HG02678 (cell line): ENCODE measurements around the gene ZCCHC24.
A peak's percentile ranks its signal among the peaks of the same experiment; 100 is the strongest.
"Not testable (repeated sequence)": the region's sequence is repeated elsewhere in the genome, so short reads cannot be mapped to it uniquely, and the experiment has no call there.

ENCODE experiments used
- ATAC-seq: cut with Tn5 transposase; IDR thresholded peaks from one replicate; pipeline ENCODE4 v1.9.1; 2021; ENCODE audit warnings: mild to moderate bottlenecking, moderate library complexity; ENCODE audit not compliant: unreplicated experiment

Gene ZCCHC24

DNA sequence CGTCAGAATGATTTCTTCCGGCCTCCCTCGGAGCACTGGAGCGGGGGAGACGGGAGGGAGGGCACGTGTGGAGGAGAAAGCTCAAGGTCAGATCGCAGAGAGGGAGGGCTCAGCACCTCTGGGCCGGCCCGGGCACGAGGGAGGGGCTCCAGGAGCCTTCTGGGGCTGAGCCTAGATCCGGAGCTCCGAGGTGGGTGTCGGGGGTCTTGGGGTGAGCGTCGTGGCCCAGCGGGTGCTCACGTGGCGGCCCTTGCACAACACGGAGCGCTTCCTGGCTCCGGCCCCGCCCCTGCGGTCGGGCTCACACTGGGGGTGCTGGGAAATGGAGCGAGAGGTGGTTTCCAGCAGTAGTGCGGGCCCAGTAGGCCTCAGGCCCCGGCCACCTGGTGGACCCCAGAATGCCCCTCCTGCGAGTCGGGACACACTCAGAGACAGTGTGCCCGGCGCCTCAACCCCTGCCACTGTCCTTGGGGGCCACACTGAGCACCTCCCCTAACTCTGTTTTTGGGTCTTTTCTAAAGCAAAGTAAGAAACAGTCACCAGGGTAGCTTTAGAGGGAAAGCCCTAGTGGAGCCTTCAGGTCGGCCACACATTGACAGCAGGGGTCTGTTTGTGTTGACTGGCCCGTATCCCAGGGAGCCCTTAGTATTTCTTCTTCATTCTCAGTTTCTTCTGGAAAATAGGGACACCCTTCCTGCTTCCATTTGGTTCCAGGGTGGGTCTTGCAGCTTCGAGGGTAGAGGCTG, 97.4 kb downstream of the ZCCHC24 start:
- peak; percentile 75 for ATAC-seq

DNA sequence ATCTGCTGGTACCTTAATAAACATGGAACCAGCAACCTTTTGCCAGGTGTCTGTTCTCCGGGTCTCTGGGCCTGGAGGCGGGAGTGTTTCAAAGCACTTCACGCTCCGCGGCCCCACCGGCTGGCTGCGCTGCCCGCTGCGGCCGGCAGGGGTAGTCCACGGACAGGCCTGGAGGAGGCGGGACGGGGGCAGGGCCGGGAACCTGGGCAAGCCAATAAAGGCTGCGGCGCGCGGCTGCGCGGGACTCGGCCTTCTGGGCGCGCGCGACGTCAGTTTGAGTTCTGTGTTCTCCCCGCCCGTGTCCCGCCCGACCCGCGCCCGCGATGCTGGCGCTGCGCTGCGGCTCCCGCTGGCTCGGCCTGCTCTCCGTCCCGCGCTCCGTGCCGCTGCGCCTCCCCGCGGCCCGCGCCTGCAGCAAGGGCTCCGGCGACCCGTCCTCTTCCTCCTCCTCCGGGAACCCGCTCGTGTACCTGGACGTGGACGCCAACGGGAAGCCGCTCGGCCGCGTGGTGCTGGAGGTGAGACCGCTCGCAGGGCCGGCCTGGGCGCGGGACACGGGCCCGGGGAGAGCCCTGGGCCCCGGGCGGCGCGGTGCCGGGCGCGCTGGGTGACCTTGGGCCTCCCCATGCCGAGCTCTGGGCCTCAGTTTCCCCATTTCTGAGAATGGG, 98.1 kb downstream of the ZCCHC24 start, which contains the start of gene PPIF:
TSS of gene PPIF (plus strand) at position 244 of the 668 bp plus-strand sequence. CDS start at position 324, 80 bp downstream.
- ATAC-seq = peak; percentile 81

DNA sequence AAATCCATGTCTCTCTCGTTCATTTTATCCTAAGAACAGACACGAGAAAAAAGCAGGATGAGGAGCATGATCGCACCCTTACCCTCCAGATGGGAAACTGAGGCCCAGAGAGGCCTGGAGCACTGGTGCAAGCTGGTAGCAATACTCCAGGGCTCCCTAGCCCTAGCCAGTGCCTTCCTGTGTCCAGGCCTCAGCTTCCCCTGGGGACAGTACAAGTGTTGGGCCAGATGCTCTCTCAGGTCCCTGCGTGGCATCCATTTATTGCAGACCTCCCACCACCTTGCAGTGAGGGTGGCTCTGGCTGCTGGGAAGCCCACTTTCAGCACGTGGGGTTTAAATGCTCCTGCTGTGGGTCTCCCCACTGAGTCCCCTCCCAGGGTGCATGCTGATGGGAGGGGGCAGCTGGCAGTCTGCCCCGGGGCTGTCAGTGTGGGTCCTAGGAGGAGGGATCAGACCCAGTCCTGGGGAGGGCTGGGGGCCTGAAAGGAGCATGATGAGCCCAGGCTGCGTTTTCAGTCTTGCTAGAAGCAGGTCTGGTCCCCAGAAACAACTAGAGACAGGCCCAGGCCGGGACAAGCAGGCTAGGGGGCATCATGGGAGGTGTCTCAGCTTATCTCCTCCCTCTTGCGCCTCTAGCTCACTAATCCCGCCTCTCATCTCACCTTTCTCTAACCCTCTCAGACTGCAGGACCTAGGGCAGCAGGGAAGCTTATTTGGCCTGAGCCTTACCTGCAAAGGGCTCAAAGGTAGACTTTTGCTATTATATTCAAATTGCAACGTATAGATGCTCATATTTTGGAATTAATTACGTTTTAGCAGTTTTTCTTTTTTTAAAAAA, 98.8 kb downstream of the ZCCHC24 start:
- no peak for ATAC-seq

DNA sequence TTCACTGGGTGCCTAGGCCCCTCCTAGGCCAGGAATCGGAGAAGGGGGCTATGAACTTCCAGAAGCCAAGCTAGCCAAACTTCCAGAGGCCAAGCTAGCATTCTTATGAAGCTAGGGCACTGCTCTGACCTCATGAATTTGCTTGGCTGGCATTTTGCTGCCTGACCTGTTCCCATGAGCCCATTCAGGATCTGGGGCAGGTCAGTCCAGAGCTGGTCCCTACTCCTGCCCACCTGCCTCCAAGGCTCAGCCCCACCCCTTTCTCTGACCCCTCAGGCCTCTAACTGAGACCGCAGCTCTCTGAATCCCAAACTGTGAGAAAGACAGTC, 99.4 kb downstream of the ZCCHC24 start:
- ATAC-seq = no peak

DNA sequence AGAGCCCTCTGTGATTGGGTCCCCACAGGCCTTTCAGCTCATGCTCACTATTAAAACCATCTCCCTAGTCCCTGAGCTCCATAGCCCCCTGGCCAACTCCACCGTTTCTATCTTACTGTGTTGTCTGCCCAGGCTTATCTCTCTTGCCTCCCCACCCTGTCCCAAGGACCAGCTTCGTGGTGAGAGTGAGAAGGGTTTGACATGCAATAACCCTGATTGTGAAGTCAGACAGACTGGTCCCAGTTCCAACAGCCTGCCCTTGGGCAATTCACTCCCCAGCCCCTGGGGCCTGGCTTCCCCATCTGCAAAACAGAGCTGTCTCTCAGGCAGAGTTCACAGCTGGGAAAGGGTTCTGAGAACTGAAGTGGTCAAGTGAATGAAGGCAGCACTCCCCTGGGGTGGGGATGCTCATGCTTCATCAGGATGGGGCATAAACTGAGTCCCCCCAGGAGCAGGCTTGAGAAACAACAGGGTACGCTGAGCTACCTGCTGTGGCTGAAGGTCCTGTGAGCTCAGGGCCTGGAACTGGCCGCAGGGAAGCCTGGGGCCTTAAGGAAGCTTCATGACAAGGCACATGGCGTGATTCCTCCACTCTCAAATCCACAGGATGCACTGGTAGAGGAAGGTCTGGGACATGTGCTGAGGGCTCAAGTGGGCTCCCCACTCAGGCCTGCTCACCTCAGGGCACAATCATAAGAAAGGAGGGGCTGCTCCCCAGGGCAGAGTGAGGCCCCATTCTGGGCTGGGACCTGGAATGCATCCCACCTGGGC, 100.0 kb downstream of the ZCCHC24 start:
- ATAC-seq = no peak

DNA sequence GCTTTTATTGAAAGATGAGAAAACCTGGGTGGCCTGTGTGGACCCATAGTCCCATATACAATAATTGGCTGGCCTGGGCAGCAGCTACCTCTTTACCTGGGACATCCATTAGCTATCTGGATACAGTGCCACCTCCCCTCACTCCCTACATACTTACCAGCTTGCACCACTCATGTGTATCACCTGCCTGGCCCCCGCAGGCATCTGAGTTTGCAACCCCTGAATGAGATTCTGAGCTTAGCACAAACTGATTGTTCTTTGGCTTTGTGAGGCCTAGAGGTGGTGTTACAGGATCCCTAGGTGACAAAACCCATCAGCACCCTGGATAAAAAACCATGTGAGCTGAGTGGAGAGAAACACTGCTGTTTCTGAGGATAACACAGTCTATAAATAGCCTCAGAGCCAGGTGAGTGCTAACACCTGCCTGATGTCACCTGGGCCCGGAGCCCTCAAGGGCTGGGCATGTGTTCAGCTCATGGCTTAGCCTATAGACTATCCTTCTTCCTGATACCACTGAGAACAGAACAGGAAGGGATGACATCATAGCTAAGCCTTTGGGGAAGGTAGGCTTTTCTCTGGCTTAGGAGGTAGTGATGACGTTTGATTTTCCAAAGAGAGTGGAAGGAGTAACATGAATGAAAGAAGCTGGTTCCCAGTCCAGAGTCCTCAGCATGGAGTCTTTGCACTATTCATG, 100.8 kb downstream of the ZCCHC24 start:
- ATAC-seq = no peak

DNA sequence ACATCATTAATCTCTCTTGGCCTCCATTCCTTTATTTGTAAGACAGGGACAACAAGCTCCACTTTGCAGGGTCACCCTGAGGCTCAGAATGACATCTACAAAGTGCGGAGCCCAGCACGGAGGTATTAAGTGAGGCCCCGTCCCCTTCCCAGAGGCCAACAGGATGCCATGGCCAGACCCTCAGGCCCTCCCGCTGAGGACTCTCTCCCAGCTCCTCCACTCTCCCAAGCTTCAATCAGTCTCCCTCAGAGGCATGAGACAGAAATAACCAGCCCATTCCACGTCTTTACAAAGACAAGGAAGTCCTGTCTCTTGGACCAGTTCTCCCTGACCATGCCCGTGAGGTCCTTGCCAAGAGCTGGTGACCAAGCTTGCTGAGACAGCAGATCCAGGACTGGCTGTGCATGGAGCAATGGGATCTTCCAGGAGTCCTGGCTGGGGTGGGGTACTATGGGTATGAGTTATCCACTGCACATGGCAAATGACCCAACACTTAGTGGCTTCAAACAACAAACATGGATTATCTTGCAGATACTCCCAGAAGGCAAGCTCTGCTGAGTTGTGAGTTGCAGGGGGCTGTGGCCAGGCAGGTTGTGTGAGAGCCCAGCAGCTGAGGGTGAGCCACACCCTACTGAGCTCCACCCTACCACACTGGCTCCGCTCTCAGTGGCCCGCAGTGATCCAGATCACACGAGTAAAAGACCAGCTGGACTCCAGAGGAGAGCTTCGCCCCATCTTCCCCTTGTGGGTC, 102.4 kb downstream of the ZCCHC24 start:
- no peak for ATAC-seq

DNA sequence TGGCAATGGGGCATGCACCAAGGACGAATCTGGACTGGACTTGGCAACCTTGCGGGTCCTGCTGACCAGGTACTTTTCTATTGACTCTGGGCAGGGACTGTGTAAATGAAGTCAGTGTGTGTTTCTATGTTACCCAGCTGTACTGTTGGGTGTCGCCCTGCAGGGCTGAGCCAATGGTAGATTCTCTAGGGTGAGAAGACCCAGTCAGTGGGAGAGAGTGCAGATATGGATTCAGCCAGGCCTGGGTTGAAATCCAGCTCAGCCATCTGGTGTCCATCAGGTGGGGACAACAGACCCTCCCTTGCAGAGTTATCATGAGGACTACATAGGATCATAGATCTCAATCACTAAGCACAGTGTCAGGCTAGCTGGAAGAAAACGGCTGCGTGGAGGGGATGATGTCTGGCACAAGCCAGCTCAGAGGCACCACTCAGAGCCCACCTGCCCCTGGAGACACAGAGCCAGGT, 103.1 kb downstream of the ZCCHC24 start:
- no peak for ATAC-seq

DNA sequence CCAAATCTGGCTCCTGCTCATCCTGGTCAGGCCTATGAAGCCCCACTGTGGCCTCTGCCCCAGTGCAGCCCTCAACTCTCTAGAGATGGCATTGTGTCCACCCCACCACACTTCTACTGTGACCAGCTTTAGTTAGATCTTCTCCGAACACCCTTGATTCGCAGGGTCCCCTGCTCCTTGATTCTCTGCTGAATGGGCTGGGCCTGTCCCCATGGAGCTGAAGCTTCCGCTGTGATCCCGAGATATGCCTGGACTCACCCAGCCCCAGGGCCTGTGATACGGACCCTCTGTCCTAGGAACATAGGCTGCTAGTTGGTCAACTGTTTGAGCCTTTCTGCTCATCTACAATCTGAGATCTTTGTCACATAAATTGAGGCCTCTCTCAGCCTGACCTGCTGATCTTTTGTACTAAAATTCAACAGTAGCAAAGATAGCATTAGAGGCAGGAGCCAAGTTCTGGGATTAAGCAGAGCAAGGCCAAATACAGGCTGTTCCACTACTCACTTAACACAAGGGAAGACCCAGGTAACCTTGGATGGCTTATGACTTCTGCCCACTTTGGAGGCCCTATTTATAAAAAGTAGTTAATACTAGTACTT, 104.7 kb downstream of the ZCCHC24 start:
- ATAC-seq = no peak

DNA sequence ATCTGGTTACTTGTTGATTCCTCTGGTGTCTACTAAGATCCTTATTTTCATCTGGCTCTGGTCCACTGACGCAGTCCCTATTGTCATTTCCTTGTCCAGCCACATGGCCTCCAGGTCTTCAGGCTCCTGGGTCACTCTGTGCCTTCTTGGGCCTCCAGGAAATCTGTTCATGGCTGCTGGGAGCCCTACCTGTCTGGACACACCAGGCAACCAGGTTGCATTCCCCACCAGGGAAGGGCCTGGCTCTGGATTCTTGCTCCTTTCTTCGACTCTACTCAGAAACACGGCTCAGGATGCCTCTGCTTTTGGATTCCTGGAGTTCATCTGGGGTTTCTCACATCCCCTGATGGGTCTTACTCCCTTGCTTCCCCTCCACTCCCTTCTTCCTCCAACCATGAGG, 106.2 kb downstream of the ZCCHC24 start:
- ATAC-seq = no peak

DNA sequence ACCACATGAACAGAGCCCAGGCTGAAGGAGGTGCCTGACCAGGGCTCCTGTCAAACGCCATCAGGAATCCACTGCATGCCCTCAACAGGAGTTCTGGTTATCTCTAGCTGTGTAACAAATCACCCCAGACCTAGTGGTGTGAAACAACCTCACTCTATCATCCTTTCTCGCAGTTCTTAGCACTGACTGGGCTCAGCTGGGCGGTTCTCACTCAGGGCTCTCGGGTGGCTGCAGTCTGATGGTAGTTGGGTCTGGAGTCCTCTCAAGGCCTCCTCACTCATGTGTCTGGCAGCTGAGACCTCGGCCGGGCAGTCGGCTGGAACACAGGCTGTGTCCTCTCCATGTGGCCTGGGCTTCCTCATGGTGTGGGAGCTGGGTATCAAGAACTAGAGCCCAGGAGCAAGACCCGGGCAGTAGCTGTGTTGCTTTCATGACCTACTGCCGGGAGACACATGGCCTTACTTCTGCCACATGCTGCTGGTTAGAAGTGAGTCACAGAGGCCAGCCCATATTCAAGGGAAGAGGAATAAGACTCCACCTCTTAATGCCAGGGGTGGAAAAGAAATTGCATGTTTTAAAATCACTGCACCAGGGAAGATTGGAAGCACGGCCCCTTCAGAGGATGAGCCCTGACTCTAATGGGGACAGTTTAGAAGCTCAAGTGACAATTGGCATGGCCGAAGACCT, 107.5 kb downstream of the ZCCHC24 start:
- not testable (repeated sequence) for ATAC-seq

DNA sequence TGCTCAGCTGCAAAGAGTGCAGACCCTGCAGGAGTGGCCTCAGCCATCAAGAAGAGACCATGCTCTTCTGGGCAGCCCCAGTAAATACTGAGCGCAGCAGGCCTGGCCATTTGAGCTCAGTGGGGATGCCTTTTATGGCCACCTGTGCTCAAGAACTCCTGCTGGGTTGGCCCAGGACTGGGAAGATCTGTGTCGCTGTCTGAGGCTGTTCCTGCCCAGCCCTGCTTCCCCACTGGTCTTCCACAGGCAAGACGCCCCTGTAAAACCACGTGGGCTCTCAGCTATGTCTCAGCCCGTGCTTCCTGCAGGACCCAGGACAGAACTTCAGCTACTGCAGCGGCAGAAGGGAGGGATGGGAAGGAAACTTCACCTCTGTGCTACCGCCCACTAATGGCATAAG, 108.7 kb downstream of the ZCCHC24 start:
- no peak for ATAC-seq

DNA sequence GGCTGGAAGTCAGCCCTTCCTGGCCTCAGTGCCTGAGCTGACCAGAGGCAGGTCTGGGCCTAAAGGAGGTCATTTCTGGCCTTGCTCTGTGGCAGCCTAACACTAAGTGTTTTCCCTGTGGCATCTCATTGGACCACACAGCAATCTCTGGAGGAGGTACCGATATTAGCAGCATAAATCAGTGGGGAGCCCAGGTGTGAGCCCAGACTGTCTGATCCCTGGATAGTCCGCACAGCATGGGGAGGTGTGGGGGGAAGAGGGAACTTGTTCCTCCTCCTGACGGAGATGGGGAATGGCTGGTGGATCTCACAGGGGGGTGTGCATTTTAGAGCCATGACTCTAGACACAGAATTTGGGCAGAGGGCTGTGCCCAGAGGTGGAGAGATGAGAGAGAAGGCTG, 109.1 kb downstream of the ZCCHC24 start:
- ATAC-seq = no peak

DNA sequence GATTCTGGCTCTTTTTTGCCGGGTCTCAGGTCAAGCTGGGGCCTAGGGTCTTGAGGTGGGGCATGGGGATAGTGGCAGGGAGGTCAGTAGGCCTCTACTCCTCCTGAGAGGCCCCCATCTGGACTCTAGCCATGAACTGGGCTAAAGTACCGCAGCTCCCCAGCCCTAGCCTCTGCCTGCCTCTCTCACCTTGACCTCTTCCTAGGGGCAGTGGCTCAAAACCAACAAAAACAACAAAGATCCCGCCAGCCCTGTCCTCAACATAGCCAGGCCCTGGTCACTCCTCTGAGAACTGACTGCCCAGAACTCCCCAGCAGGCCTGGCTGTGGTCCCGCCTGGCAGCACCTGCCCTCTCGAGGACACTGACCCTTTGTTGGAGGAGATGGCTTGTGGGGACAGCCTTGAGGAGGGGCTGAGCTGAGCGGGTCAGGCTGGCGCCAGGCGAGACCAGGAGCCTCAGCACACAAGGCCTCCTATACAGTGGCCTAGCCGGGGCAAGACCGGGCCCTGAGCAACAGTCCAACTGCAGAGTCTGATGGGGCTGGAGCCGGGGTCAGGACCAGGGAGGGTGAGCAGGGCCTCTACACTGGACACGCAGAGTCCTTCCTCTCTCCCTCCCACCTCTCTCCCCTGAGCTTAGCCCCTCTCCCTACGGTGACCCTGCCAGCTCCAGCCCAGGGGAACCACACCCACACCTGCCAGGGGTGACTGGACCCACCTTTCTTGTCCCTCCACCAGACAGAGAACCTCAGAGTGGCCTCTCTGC, 109.8 kb downstream of the ZCCHC24 start:
- ATAC-seq = no peak

DNA sequence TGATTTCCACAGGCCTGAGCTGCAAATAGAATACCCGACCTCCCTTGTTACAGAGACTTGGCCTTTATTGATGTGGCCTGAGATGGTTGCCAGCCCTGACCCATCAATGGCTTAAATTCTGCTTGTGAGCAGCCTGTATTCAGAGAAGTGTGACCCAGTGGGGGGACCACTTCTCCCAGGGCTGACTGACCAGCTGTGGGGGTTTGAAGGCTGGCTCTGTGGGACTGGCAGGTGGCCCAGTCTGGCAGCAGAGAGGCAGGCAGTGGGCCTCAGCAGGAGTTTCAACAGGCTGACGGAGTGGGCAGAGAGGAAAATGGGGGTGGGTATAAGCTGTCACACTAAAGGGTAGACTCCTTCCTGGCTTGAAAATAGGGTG, 110.3 kb downstream of the ZCCHC24 start:
- no peak for ATAC-seq

DNA sequence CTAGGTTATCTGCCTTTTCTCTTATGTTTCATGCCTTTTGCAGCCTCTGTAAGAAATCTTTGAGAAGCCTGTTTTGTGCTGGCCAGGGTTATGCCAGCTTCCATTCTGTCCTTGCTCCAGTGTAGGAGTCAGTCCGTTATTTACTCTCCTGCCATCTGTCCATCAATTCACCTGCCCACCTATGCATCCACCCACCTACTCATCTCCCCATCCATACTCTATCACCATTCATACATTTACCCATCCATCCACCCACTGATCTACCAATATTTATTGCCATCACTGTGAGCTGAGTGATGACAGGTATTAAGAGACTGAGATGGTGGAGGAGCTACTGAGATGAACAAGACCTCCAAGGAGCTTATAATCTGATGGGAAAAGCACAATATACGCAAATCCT, 110.9 kb downstream of the ZCCHC24 start:
- no peak for ATAC-seq

DNA sequence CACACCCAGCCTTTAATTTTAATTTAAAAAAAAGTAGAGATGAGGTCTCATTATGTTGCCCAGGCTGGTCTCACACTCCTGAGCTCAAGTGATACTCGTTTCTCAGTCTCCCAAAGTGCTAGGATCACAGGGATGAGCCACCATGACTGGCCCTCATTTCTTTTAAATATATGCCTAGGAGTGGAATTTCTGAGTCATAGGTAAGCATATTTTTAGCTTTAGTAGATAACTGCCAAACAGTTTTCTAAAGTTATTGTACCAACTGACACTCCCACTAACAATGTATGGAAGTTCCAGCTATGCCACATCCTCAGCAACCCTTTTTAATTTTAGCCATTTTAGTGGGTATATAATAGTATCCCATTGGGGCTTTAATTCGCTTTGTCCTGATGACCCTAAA, 111.9 kb downstream of the ZCCHC24 start:
- ATAC-seq = no peak
